CD4-positive, alpha-beta T cell treated with Interleukin-10 for 1 hour (primary cell): ENCODE measurements around the gene SMARCD3.

Source experiments
- DNase-seq: peaks from one replicate; pipeline ENCODE4 v3.0.0-alpha.2; 2020

The SMARCD3 gene

DNA sequence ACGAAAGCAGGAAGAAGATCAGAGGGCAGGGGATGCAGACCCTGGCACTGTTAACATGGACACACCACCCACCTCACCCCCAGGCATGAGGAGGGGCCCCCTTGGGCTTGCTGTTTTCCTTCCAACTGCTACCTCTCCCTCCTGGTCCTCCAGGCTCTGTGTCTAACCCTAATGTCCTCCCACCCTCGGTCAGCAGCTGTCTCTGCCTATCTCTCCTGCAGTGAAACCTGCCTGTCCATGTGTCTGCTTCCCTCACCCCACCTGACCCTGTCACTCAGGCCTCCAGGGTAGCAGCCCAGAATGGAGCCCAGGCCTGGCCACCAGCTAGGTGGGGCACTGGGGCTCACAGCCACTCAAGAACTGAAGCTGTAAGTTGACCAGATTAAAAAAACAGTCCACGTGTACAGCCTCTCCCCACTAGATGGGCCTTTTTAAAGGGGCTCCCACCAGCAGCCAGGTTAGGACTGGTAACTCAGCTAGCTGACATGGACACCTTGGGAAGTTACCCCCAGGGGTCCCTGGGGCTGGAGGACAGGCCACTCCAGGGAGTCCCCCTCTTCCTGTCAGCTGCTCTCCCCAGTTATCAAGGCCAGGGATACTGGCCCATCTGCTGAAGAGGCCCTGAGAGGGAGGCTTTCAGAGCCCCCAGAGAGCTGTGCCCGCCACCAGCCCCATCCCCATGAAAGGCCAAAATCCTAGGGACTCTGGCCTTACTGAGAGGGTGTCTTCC, 1.5 kb downstream of the SMARCD3 start:
- DNase-seq, result no peak

- DNase-seq, result no peak
Observed at GRCh38 chr7:151246102-151246850, 2.2 kb downstream of the SMARCD3 start.

DNA sequence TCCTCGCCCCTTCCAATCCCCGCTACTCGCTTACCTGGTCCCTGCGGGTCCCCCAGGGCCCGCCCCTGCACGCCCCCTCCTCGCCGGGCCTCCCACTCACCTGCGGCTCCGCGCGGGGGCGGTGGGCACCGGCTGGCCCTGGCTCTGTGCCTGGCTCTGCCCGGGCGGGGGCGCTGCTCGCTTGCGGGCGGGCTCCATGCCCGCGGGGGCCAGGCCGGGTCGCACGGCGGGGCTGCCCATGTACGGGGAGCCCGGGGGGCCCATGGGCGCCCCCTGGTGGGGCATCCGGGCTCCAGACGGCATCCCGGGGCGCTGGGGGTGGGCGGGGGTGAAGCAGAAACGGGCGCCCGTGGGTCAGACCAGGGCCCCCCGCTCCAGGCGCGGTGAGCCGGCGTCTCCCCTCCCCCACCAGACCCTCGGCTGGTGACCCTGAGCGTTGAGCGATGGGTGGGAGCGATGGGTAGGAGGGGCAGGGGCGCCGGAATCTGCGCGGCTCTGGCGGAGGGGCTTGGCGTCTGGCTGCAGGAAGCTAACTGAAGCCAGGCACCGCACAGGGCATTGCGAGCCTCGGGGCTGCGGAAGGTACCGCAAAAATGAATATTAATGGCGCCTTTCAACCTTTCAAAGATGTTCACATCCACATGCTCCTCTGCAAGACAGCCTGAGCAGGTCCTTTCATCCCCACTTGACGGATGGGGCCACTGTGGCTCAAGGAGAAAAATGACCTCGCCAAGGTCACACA, 3.0 kb downstream of the SMARCD3 start:
- DNase-seq, result peak; percentile 74

- no peak for DNase-seq
Observed at GRCh38 chr7:151244841-151245346, 3.6 kb downstream of the SMARCD3 start.

DNA sequence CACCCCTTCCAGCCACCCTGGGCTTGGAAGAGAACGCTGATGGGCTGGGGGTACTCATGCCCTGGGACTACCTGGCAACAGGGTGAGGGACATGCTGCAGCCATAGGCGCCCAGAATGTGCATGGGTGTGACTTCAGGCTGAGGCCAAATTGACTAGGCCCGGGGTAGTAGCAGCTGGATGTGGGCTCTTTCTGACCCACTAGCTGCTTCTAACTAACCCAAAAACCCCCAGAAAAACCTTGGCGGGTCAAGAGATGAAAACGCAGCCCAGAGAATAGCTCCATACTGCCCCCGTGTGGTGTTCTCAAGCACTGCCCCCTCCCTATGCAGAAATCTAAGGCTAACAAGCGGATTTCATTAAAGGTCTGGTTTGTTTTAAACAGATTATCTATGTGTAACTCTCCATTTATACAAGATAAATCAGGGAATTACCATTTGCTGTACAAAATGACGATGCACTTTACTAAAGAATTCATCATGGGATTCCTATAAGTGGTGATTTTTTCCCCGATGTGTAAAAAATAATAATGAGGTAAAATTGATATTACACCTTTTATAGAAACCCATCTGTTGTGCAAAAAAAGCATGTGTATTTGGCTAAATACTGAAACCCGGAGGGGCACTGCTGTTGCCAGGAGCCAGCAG, 4.2 kb downstream of the SMARCD3 start:
- DNase-seq, result peak; percentile 77

- DNase-seq, result peak; percentile 80
Observed at GRCh38 chr7:151243408-151244195, 4.9 kb downstream of the SMARCD3 start.

DNA sequence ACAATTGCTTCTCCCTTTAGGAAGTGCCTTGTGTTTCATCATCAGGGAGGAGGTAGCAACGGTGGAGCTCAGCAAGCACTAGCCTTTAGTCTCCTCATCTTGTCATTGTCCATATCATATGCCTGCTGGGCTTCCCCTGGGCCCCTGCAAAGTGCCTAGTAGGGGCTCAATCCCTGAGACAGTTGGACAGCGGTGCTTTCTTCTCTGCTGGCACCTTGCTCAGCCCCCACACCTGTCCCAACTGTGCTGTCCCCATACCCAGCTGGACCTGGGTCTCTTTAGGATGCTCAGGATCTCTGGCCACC, 5.5 kb downstream of the SMARCD3 start:
- DNase-seq, result no peak

DNA sequence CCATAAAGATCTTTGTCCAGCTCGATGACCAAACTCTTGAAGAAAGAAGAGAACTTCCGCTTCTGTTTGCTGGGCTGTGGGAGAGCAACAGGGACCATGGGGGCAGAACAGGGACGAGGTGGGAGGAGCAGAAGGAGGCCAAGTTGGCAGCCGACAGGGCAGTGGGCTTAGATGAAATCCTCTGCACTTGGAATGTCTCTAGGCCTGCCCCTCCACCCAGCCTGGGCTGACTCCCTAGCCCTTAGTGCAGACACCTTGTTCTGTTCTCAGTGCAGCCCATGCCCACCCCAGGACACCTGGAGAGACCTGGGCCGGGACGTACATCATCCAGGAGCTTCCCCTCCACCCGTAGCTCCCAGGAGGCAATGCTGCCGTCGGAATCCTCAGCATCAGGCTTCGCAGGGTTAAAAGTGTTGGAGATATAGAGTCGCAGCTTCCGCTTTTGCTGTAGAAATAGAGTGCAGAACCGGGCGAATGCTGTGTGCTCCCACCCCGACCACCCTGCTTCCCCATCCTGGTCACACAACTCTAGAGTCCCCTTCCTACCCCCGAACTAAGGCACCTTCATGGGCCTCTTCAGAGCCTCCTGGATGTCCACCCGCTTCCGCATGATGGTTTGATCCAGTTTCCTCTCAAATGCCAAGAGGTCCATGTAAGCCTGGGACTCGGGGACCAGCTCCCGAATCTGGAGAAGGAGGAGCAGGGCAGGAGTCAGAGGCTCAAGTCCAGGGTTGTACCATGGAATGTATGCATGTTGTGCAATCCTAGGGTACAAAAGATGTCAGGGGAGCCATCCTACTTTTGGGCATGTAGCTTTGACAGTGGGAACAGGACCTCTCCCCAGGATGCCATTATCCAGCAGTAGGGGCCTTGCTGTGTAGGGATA, 6.1 kb downstream of the SMARCD3 start:
- DNase-seq, result no peak

DNA sequence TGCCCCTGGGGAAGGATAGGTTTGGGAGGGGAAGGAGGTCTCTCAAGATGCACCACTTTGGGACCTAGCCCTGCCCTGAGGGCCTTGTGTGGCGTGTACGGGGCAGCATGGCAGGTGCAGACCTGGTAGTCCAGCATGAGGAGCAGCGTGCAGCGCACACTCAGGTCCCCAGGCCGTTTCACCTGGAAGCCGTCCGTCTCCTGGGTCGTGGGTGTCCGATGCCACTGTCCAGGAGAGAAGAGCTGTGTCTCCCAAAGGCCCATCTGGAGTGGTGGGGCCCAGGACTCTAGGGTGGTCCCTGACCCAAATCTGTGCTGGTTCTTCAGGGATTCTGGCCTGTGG, 6.8 kb downstream of the SMARCD3 start:
- no peak for DNase-seq

GRCh38 chr7:151240942-151241754, 7.3 kb downstream of the SMARCD3 start:
- DNase-seq, result no peak

DNA sequence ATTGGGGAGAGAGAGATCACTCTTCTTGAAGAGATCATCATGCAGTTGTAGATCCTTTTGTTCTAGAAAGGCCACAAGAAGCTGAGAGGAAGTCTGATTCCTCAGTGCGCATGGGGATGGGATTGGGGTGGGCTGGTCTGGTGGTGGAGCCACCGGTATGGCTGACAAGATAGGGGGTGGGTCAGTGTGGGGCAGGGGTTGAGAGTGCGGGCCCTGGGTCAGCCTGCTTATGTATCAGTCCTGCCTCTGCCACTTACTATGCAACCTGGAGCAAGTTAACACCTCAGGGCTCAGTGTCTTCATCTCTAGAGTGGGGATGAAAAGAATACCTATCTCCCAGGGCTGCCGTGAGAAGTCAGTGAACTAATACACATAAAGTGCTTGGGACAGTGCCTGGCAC, 8.0 kb downstream of the SMARCD3 start:
- no peak for DNase-seq

DNA sequence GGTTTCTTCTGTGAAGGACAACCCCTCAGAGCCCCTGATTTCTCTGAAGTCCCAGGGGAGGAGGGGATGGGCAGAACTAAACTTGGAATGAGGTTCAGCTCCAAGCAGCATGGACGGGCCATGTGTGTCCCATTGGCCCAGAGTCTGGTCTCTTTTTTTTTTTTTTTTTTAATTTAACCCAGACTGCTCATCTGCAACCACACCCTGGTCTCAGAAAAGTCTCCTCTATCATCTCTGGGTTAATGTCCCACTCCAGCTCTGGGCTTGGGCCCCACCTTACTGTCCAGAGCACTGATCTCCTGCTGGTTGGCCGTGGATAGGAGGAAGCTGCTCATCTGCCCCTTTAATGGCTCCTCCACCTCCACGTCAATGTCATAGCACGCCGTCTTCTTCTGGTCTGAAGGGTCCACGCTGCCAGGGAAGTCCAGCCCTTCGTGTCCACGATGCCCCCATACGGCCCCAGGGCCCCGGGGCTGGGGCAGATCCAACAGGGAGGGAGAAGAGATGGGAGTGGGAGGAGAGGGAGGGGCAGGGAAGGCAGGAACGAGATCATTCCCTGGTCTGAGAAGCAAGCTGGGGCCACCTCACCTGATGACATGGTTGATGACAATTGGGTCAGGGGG, 8.5 kb downstream of the SMARCD3 start:
- no peak for DNase-seq

- no peak for DNase-seq
Observed at GRCh38 chr7:151238924-151239836, 9.3 kb downstream of the SMARCD3 start.

GRCh38 chr7:151238190-151238810, 10.2 kb downstream of the SMARCD3 start:
- DNase-seq, result no peak

DNA sequence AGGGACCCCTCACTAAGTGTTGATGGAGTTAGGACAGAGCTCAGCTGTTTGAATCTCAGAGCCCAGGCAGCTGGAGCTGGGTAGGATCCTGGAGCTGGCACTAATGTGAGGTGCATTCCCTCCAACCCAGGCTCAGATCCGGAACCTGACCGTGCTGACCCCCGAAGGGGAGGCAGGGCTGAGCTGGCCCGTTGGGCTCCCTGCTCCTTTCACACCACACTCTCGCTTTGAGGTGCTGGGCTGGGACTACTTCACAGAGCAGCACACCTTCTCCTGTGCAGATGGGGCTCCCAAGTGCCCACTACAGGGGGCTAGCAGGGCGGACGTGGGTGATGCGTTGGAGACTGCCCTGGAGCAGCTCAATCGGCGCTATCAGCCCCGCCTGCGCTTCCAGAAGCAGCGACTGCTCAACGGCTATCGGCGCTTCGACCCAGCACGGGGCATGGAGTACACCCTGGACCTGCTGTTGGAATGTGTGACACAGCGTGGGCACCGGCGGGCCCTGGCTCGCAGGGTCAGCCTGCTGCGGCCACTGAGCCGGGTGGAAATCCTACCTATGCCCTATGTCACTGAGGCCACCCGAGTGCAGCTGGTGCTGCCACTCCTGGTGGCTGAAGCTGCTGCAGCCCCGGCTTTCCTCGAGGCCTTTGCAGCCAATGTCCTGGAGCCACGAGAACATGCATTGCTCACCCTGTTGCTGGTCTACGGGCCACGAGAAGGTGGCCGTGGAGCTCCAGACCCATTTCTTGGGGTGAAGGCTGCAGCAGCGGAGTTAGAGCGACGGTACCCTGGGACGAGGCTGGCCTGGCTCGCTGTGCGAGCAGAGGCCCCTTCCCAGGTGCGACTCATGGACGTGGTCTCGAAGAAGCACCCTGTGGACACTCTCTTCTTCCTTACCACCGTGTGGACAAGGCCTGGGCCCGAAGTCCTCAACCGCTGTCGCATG, 11.0 kb downstream of the SMARCD3 start:
- DNase-seq, result no peak

- no peak for DNase-seq
Observed at GRCh38 chr7:151236406-151236805, 12.1 kb downstream of the SMARCD3 start.

DNA sequence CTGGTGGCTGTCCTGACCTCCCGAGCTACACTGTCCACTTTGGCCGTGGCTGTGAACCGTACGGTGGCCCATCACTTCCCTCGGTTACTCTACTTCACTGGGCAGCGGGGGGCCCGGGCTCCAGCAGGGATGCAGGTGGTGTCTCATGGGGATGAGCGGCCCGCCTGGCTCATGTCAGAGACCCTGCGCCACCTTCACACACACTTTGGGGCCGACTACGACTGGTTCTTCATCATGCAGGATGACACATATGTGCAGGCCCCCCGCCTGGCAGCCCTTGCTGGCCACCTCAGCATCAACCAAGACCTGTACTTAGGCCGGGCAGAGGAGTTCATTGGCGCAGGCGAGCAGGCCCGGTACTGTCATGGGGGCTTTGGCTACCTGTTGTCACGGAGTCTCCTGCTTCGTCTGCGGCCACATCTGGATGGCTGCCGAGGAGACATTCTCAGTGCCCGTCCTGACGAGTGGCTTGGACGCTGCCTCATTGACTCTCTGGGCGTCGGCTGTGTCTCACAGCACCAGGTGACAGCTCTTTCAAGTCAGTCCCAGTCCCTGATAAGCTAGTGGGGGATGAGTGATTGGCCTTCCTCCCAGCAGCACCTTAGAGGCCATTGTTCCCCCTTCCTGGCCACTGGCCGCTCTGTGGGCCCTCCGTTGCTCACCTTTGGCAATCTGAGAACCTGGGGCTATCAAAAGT, 13.3 kb downstream of the SMARCD3 start:
- no peak for DNase-seq
